Coronary artery (tissue), 2 donors: ENCODE data around the gene PLCG2.

ENCODE experiments used
- DNase-seq: peaks from one replicate; pipeline ENCODE4 v3.0.0-alpha.2; 2017; ENCODE audit warnings: low spot score
- H3K27ac ChIP-seq, 2 donors: fragments of 200-600 bp; sonication (generic); one replicate each; pipeline ENCODE4 v1.5.1; 2016 to 2019
- H3K4me3 ChIP-seq: fragments of 200-600 bp; sonication (generic); 2 replicates; pipeline ENCODE4 v1.5.1; 2016; ENCODE audit warnings: mild to moderate bottlenecking, moderate library complexity
- CTCF ChIP-seq: fragments of 200-600 bp; sonication (generic); IDR thresholded peaks from one replicate; pipeline ENCODE4 v1.5.1; 2019; ENCODE audit warnings: antibody characterized with exemption

The PLCG2 gene

GRCh38 chr16:81866820-81867440 is 87.8 kb downstream of the PLCG2 start:
- Histone ChIP-seq H3K4me3 (no peak overlapping the region), H3K27ac (peak overlapping the region in 1 of 2 donors; percentile 77)
- no peak for TF ChIP-seq CTCF
- no peak for DNase-seq

- Histone ChIP-seq H3K27ac (no peak overlapping the region), H3K4me3 (no peak overlapping the region)
- no peak for TF ChIP-seq CTCF
- DNase-seq: no peak
Observed at GRCh38 chr16:81868057-81868748, 89.1 kb downstream of the PLCG2 start.

- no peak for TF ChIP-seq CTCF
- H3K27ac ChIP-seq: no peak overlapping the region
- H3K4me3 ChIP-seq: no peak overlapping the region
- DNase-seq: no peak
Observed at GRCh38 chr16:81869326-81869725, 90.2 kb downstream of the PLCG2 start.

GRCh38 chr16:81873206-81873605 is 94.1 kb downstream of the PLCG2 start:
- TF ChIP-seq CTCF: no peak
- DNase-seq: no peak
- no peak overlapping the region for H3K4me3 ChIP-seq
- no peak overlapping the region for H3K27ac ChIP-seq

GRCh38 chr16:81873843-81874752 is 95.0 kb downstream of the PLCG2 start:
- no peak for TF ChIP-seq CTCF
- no peak overlapping the region for H3K27ac ChIP-seq
- no peak overlapping the region for H3K4me3 ChIP-seq
- no peak for DNase-seq

GRCh38 chr16:81875461-81875860 is 96.4 kb downstream of the PLCG2 start:
- Histone ChIP-seq H3K4me3 (no peak overlapping the region), H3K27ac (no peak overlapping the region)
- TF ChIP-seq CTCF: no peak
- no peak for DNase-seq
